Cerebellar cortex (tissue), 1 donor: ENCODE results near the gene NFKBIL1.

Experiments
- DNase-seq: peaks from one replicate; pipeline ENCODE4 v3.0.0-alpha.2; 2015; ENCODE audit warnings: low spot score

The NFKBIL1 gene

DNA sequence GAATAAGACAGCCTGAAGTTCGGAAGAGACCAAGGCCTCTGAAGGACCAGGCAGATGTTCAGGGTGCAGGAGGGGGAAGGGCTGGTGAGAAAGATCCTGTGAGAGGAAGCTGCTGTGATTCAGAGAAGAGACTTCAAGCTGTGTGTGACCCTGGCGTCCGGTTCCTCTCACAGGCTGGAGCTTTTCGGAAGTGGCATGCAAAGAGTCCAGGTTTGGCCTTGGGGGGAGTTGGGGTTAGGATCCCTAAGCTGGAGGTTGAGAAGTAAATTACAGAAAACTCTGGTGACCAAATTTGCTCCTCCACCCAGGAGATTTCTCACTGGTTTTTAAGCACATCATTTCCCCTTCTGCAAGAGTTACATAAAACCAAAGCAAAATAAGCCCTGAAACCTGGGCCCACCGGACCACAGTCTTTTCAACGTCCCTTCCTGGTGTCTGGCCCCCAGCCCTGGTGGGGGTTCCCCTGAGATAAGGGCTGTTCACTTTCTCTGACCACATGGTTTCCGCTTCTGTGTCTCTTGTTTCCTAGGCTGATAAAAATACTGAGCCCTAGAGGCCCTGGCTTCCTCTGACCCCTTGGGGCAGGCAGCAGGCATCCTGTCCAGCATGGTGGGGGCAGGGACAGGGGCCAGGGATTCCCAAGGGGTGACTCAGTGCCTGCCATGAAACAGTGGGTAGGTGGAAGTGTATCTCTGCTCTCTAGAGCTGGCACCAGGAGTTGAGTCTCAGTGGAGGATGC is 12.7 kb downstream of the NFKBIL1 start:
- DNase-seq: no peak

- no peak for DNase-seq
Measured at GRCh38 chr6:31560697-31561058, 13.3 kb downstream of the NFKBIL1 start.

GRCh38 chr6:31567531-31568370 is 20.3 kb downstream of the NFKBIL1 start:
- DNase-seq: no peak

GRCh38 chr6:31568537-31568961 is 21.1 kb downstream of the NFKBIL1 start:
- no peak for DNase-seq

DNA sequence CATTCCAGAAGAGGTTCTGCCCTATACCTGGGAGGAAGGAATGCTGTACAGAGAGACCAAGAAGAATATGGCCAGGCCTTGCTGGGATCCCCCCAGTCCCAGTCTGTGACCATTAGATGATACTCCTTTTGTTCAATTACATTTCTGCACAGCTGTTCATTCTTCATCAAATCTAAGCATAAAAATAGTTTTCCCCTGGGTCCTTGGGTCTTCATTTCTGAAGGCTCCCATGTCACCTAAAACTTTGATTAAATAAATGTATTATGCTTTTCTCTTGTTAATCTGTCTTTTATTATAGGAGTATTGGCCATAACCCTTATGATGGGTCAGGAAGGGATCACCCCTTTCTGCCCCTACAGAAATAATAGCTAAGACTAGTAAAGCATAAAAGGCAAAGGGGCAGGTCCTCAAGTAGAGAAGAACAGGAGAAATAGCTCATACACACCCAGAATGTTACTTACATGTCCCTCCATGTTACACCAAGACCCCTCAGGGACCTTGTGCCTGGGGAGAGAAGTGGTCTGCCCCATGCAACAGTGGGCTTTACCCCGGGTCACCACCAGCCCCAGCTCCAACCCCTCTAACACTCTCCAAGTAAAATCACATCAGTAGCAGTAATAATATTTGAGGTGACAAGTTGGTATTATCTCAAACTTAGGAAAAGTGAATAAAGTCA is 22.6 kb downstream of the NFKBIL1 start:
- DNase-seq: no peak

- no peak for DNase-seq
Measured at GRCh38 chr6:31572041-31572911, 24.9 kb downstream of the NFKBIL1 start, which contains the start of gene LTA. LTA (plus strand) TSS chr6:31572289; CDS start chr6:31572743, 454 bp downstream.

DNA sequence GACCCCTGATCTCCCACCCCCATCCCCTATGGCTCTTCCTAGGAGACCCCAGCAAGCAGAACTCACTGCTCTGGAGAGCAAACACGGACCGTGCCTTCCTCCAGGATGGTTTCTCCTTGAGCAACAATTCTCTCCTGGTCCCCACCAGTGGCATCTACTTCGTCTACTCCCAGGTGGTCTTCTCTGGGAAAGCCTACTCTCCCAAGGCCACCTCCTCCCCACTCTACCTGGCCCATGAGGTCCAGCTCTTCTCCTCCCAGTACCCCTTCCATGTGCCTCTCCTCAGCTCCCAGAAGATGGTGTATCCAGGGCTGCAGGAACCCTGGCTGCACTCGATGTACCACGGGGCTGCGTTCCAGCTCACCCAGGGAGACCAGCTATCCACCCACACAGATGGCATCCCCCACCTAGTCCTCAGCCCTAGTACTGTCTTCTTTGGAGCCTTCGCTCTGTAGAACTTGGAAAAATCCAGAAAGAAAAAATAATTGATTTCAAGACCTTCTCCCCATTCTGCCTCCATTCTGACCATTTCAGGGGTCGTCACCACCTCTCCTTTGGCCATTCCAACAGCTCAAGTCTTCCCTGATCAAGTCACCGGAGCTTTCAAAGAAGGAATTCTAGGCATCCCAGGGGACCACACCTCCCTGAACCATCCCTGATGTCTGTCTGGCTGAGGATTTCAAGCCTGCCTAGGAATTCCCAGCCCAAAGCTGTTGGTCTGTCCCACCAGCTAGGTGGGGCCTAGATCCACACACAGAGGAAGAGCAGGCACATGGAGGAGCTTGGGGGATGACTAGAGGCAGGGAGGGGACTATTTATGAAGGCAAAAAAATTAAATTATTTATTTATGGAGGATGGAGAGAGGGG is 26.1 kb downstream of the NFKBIL1 start:
- no peak for DNase-seq

- no peak for DNase-seq
Measured at GRCh38 chr6:31574106-31575061, 27.0 kb downstream of the NFKBIL1 start.

GRCh38 chr6:31575335-31575901 is 28.0 kb downstream of the NFKBIL1 start, which contains the start of gene TNF:
TNF (plus strand) TSS chr6:31575565; CDS start chr6:31575742, 177 bp downstream.
- no peak for DNase-seq

GRCh38 chr6:31575952-31576685 is 28.7 kb downstream of the NFKBIL1 start:
- DNase-seq: no peak

- DNase-seq: no peak
Measured at GRCh38 chr6:31576897-31577578, 29.6 kb downstream of the NFKBIL1 start.

GRCh38 chr6:31577579-31577966 is 30.2 kb downstream of the NFKBIL1 start:
- DNase-seq: no peak

GRCh38 chr6:31578184-31579118 is 31.0 kb downstream of the NFKBIL1 start:
- no peak for DNase-seq

- no peak for DNase-seq
Measured at GRCh38 chr6:31579119-31579505, 31.7 kb downstream of the NFKBIL1 start.

DNA sequence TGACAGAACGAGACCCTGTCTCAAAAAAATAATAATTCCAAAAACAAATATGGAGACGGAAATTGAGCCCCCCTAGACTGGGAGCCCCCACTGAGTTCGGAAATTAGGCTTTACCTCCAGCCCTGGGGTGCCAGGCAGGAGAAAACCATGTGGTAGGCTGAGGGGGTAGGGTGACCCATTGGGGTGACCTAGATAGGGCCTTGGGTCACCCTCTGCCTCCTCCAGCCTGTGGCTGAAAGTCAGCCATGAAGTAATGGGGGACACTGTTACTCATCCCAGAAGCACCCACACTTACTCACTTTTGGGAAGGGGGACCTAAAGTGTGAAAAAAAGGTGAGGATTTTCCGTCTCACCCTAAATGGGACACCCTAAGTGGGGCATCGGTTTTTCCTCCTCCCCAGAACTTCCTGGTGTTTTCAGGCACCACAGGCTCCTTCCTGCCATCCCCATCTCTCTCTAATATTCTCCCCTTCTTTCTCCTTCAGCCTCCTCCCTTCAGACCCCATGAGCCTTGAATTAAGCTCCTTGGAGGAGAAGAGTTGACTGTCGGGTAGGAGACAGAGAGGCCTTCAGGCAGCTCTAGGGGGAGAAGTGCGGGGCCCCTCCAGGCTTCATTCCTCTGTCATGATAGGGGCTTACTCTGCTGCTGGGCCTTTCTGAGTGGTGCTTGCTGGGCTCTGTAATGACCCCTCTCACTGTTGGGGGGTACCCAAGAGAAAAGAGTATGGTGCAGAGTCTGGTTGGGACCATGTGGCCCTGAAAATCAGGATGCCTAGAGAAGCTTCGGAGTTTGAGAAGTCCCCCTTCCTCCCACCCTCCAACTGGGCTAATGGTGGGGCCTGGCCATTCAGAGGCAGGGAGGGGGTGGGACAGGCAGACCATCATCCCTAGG is 32.4 kb downstream of the NFKBIL1 start:
- DNase-seq: no peak

- no peak for DNase-seq
Measured at GRCh38 chr6:31580438-31580740, 33.0 kb downstream of the NFKBIL1 start.
